Keratinocyte (primary cell): ENCODE results near the gene MICAL2. TPM values are rescaled to one million over a fixed set of nuclear protein-coding genes. Genes with fewer than 3 reads are reported as not detected.

Experiments used
- DNase-seq: peaks from one replicate; pipeline ENCODE4 v3.0.0-alpha.2; 2011; ENCODE audit warnings: low read depth, missing footprints, low spot score
- FAIRE-seq: peaks from 2 replicates; lab custom pipeline; 2011; peaks lifted over from hg19 to GRCh38; lab: Jason Lieb, UNC
- H2AFZ ChIP-seq: 2 replicates; pipeline ENCODE4 v1.6.0; 2012; ENCODE audit warnings: low read length, control low read depth, inconsistent platforms; ENCODE audit not compliant: control insufficient read depth
- H3K27ac ChIP-seq: 2 replicates; pipeline ENCODE4 v1.5.1; 2011; ENCODE audit warnings: low read length; ENCODE audit not compliant: control insufficient read depth, insufficient read depth
- H3K27me3 ChIP-seq: 3 replicates; pipeline ENCODE4 v1.6.0; 2011; ENCODE audit warnings: low read length; ENCODE audit not compliant: control insufficient read depth, insufficient read depth; ENCODE audit errors: extremely low read depth
- H3K36me3 ChIP-seq, 2 experiments: 2 replicates in 1 of 2; 3 replicates in 1 of 2; pipeline ENCODE4 v1.5.1; 2011; ENCODE audit warnings: low read length in 2 of 2, mild to moderate bottlenecking in 1 of 2; ENCODE audit not compliant: control insufficient read depth in 2 of 2, insufficient read depth in 2 of 2; ENCODE audit errors: extremely low read depth in 1 of 2
- H3K4me1 ChIP-seq: 3 replicates; pipeline ENCODE4 v1.5.1; 2011; ENCODE audit warnings: low read length; ENCODE audit not compliant: control insufficient read depth, insufficient read depth; ENCODE audit errors: extremely low read depth
- H3K4me2 ChIP-seq: 3 replicates; pipeline ENCODE4 v1.6.0; 2011; ENCODE audit warnings: low read depth, low read length; ENCODE audit not compliant: control insufficient read depth, insufficient read depth; ENCODE audit errors: extremely low read depth
- H3K4me3 ChIP-seq, 3 experiments: fragments of 200-600 bp in 1 of 3; sonication (generic) in 1 of 3; 2 replicates in 2 of 3; 3 replicates in 1 of 3; pipeline ENCODE4 v1.5.1; 2011 to 2016; ENCODE audit warnings: low read length in 3 of 3, mild to moderate bottlenecking in 3 of 3, control low read depth in 2 of 3, inconsistent platforms in 1 of 3, low read depth in 1 of 3, mixed read lengths in 1 of 3, mixed run types in 1 of 3, moderate library complexity in 1 of 3; ENCODE audit not compliant: control insufficient read depth in 2 of 3, insufficient read depth in 2 of 3; ENCODE audit errors: extremely low read depth in 1 of 3
- H3K79me2 ChIP-seq: 2 replicates; pipeline ENCODE4 v1.6.0; 2012; ENCODE audit warnings: low read length; ENCODE audit not compliant: control insufficient read depth, insufficient read depth
- H3K9ac ChIP-seq: 3 replicates; pipeline ENCODE4 v1.6.0; 2011; ENCODE audit warnings: low read length; ENCODE audit not compliant: control insufficient read depth, insufficient read depth; ENCODE audit errors: extremely low read depth
- H3K9me1 ChIP-seq: 3 replicates; pipeline ENCODE4 v1.6.0; 2011; ENCODE audit warnings: low read length; ENCODE audit not compliant: control insufficient read depth, insufficient read depth; ENCODE audit errors: extremely low read depth
- H3K9me3 ChIP-seq: 2 replicates; pipeline ENCODE4 v1.5.1; 2012; ENCODE audit warnings: low read depth, low read length; ENCODE audit not compliant: control insufficient read depth
- H4K20me1 ChIP-seq: 3 replicates; pipeline ENCODE4 v1.6.0; 2011; ENCODE audit warnings: low read length; ENCODE audit not compliant: control insufficient read depth, insufficient read depth; ENCODE audit errors: extremely low read depth
- EZH2 ChIP-seq: IDR thresholded peaks from one replicate; pipeline ENCODE4 v1.6.1; 2012; ENCODE audit warnings: inconsistent platforms, mild to moderate bottlenecking, low read length, moderate library complexity
- dilution Hi-C: fragments of 300-500 bp; cut with MboI; formaldehyde crosslinking; loops from one replicate; pipeline ENCODE4 v1.7.0; 2020; ENCODE audit warnings: low sequenced_read_pairs; ENCODE audit not compliant: extremely low pct_ligation_motif_present
- polyA plus RNA-seq, 5 experiments: library from polyadenylated mRNA; depleted of rRNA in 3 of 5; stranded (reverse) in 3 of 5; stranded (forward) in 1 of 5; unstranded in 1 of 5; fragments of >200 nt; gene quantifications; 1 replicate in 1 of 5; 2 replicates in 3 of 5; 3 replicates in 1 of 5; pipeline versions ENCODE4 v1.2.1 to v1.2.3, GENCODE V29; 2011 to 2012; ENCODE audit warnings: missing spikeins in 2 of 5, low read depth in 1 of 5, low replicate concordance in 1 of 5
- TF ChIP-seq, protein P1 (sequence below), 3 experiments: IDR thresholded peaks in 1 of 3; conservative IDR thresholded peaks in 1 of 3; optimal IDR thresholded peaks in 1 of 3; 2 replicates in 2 of 3; 3 replicates in 1 of 3; pipeline versions ENCODE3 to v1.5.1; 2011; ENCODE audit warnings: low read length in 3 of 3, mild to moderate bottlenecking in 3 of 3, moderate library complexity in 2 of 3, control low read depth in 1 of 3, inconsistent platforms in 1 of 3; ENCODE audit not compliant: insufficient read depth in 2 of 3; ENCODE audit errors: extremely low read depth in 1 of 3

The MICAL2 gene
- polyA plus RNA-seq, 1 donor (not counting 4 experiments of a cell fraction or from before 2014, with no cell fraction given): 83.9 TPM

DNA sequence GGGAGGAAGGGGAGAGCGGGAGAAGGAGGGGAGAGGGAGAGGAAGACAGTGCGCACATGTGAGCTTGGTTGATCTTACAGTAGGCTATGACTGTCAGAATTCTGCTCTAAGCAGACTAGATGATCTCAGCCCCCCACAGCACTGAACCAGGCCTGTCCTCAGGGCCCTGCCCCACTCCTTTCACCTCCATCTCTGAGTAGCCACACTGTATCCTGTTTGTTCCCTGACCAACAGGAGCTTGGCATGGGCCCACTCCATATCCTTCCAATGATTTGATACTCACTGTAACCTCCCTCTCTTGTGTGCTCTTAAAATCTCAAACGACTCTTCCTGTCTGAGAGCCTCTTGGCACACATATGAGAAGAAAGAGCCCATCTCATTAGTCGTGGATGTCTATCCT, 180.9 kb downstream of the MICAL2 start:
- Histone ChIP-seq H3K4me2 (no peak overlapping the region), H3K27me3 (no peaks in the 10 kb centered on the region), H3K4me3 (no peak overlapping the region), H3K27ac (no peak overlapping the region), H3K9me3 (no peaks in the 10 kb centered on the region), H4K20me1 (no peaks in the 10 kb centered on the region), H2AFZ (no peak overlapping the region), H3K9ac (no peak overlapping the region), H3K4me1 (peaks cover 21% of the 10 kb centered on the region), H3K79me2 (no peaks in the 10 kb centered on the region), H3K36me3 (peaks cover 21 to 50% of the 10 kb centered on the region in 2 experiments), H3K9me1 (peaks cover 2% of the 10 kb centered on the region)
- TF ChIP-seq, protein P1, sequence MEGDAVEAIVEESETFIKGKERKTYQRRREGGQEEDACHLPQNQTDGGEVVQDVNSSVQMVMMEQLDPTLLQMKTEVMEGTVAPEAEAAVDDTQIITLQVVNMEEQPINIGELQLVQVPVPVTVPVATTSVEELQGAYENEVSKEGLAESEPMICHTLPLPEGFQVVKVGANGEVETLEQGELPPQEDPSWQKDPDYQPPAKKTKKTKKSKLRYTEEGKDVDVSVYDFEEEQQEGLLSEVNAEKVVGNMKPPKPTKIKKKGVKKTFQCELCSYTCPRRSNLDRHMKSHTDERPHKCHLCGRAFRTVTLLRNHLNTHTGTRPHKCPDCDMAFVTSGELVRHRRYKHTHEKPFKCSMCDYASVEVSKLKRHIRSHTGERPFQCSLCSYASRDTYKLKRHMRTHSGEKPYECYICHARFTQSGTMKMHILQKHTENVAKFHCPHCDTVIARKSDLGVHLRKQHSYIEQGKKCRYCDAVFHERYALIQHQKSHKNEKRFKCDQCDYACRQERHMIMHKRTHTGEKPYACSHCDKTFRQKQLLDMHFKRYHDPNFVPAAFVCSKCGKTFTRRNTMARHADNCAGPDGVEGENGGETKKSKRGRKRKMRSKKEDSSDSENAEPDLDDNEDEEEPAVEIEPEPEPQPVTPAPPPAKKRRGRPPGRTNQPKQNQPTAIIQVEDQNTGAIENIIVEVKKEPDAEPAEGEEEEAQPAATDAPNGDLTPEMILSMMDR (optimal IDR thresholded peaks at IDR 0.05 in 1 of 3, IDR thresholded peaks at IDR 0.05 in 1 of 3, conservative IDR thresholded peaks at IDR 0.05 in 1 of 3; ENCODE audit: extremely low read depth in 1 of 3, insufficient read depth in 2 of 3, low read length in 3 of 3): no peak
- no peak for TF ChIP-seq EZH2
- FAIRE-seq (no peak), DNase-seq (no peak)
- dilution Hi-C loops: no loop called here

DNA sequence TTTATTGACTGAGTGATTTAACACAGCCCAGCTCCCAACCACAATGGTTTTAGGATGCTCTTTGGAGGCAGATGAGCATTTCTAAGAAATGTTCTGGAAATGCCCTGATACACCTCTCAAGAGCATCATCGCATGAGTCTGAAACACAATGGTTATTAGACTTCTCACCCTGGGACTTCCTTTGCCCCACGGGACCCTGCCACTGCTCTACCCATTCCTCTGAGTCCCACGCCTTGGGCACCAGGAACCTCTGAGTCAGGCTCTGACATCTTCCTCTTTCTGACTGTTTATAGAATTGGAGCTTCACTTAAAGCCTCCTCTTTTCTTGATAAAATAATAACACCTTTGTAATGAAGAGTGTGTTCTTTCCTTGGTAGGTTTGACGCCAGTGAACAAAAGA, 181.4 kb downstream of the MICAL2 start:
- Histone ChIP-seq H3K36me3 (peaks cover 21 to 50% of the 10 kb centered on the region in 2 experiments), H2AFZ (no peak overlapping the region), H3K9ac (no peak overlapping the region), H4K20me1 (no peaks in the 10 kb centered on the region), H3K4me2 (no peak overlapping the region), H3K27me3 (no peaks in the 10 kb centered on the region), H3K27ac (no peak overlapping the region), H3K9me1 (peaks cover 2% of the 10 kb centered on the region), H3K9me3 (no peaks in the 10 kb centered on the region), H3K79me2 (no peaks in the 10 kb centered on the region), H3K4me1 (peaks cover 17% of the 10 kb centered on the region), H3K4me3 (no peak overlapping the region)
- dilution Hi-C loops: no loop called here
- no peak for FAIRE-seq
- no peak for TF ChIP-seq EZH2
- TF ChIP-seq, protein P1 (optimal IDR thresholded peaks at IDR 0.05 in 1 of 3, IDR thresholded peaks at IDR 0.05 in 1 of 3, conservative IDR thresholded peaks at IDR 0.05 in 1 of 3; ENCODE audit: extremely low read depth in 1 of 3, insufficient read depth in 2 of 3, low read length in 3 of 3): no peak
- no peak for DNase-seq
